ENCODE data around the gene ODAD3. TPM values are rescaled to one million over a fixed set of nuclear protein-coding genes. Genes with fewer than 3 reads are reported as not detected.

The ODAD3 gene
- total and polyA plus RNA-seq, 2 of the 13 experiments (the other 11 are each of a cell fraction or from before 2014, with no cell fraction given) = 0.04 to 0.08 TPM

DNA sequence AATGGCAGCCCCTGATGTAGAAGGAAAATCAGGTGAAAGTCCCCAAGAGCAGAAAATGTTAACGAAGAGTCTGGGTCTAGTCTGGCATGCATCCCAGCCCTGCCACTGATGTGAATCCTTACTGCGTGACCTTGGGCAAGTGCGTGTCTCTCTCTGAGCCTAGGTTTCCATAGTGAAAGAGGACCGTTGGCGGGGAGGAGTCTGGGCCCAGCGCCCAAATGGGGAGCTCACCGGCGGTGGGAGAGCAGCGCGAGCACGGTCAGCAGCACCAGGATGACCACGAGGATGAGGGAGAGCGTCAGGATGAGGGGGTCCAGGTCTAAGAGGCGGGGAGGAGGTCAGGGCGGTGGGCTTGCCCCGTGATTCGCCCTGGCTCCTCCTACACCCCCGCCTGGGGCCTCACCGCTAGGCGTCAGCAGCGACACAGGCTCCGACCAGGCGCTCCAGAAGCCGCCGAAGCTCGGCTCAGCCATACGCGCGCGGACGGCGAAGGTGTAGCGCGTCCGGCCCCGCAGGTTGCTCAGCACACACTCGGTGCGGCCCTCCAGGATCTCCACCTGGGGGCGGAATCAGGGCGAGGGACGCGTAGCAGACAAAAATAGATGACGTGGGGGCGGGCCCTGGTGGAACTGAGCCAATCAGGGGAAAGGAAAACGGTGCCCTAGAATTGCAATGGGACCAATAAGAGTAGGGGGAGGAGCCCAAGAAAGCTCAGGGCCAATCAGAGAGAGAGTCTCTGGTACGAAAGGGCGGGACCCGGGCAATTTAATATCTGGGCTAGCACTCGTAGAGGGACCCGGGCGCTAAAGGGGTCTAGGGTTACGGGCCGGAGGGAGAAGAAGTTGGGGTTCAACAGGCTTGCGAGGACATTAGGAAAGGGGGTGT is 54.0 kb downstream of the ODAD3 start (continued):
- TF ChIP-seq, protein P1, sequence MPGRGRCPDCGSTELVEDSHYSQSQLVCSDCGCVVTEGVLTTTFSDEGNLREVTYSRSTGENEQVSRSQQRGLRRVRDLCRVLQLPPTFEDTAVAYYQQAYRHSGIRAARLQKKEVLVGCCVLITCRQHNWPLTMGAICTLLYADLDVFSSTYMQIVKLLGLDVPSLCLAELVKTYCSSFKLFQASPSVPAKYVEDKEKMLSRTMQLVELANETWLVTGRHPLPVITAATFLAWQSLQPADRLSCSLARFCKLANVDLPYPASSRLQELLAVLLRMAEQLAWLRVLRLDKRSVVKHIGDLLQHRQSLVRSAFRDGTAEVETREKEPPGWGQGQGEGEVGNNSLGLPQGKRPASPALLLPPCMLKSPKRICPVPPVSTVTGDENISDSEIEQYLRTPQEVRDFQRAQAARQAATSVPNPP (CRISPR knock-in tag; IDR thresholded peaks at IDR 0.05) = no peak; the same call in 1 of the 2 replicates
- TF ChIP-seq REL (CRISPR knock-in tag; conservative IDR thresholded peaks at IDR 0.05) (peak; percentile 45; the same call in 1 of the 2 replicates), TBP (CRISPR knock-in tag; IDR thresholded peaks at IDR 0.05) (no peak), MAF1 (CRISPR knock-in tag; IDR thresholded peaks at IDR 0.05; ENCODE audit: borderline replicate concordance) (no peak), ZFY (CRISPR knock-in tag; IDR thresholded peaks at IDR 0.05) (peak; percentile 27; the same call in 1 of the 2 replicates), ZNF251 (CRISPR knock-in tag; IDR thresholded peaks at IDR 0.05) (no peak), ZNF556 (CRISPR knock-in tag; IDR thresholded peaks at IDR 0.05; ENCODE audit: borderline replicate concordance) (peak; percentile 86), MTF1 (CRISPR knock-in tag; IDR thresholded peaks at IDR 0.05) (no peak), ZNF816 (CRISPR knock-in tag; IDR thresholded peaks at IDR 0.05; ENCODE audit: borderline replicate concordance) (no peak), ZNF607 (CRISPR knock-in tag; IDR thresholded peaks at IDR 0.05; ENCODE audit: borderline replicate concordance) (0 out of 2 replicates have a peak, but pooled peaks have one; percentile 81), ZNF737 (CRISPR knock-in tag; IDR thresholded peaks at IDR 0.05; ENCODE audit: borderline replicate concordance) (no peak), HDAC2 (CRISPR knock-in tag; IDR thresholded peaks at IDR 0.05) (peak; percentile 37), MEF2D (CRISPR knock-in tag; IDR thresholded peaks at IDR 0.05) (peak; percentile 95), MYC (CRISPR knock-in tag; IDR thresholded peaks at IDR 0.05; ENCODE audit: borderline replicate concordance) (peak; percentile 62; the same call in 1 of the 2 replicates), NONO (IDR thresholded peaks at IDR 0.05) (no peak), NONO (CRISPR knock-in tag; conservative IDR thresholded peaks at IDR 0.05) (peak; percentile 78; the same call in 1 of the 2 replicates), ZSCAN22 (CRISPR knock-in tag; IDR thresholded peaks at IDR 0.05) (no peak), ATF7 (IDR thresholded peaks at IDR 0.05) (no peak), ATF7 (CRISPR knock-in tag; IDR thresholded peaks at IDR 0.05) (peak; percentile 61; the same call in 1 of the 2 replicates), ZNF33B (CRISPR knock-in tag; IDR thresholded peaks at IDR 0.05) (0 out of 2 replicates have a peak, but pooled peaks have one; percentile 75)
- TF ChIP-seq, protein P2, sequence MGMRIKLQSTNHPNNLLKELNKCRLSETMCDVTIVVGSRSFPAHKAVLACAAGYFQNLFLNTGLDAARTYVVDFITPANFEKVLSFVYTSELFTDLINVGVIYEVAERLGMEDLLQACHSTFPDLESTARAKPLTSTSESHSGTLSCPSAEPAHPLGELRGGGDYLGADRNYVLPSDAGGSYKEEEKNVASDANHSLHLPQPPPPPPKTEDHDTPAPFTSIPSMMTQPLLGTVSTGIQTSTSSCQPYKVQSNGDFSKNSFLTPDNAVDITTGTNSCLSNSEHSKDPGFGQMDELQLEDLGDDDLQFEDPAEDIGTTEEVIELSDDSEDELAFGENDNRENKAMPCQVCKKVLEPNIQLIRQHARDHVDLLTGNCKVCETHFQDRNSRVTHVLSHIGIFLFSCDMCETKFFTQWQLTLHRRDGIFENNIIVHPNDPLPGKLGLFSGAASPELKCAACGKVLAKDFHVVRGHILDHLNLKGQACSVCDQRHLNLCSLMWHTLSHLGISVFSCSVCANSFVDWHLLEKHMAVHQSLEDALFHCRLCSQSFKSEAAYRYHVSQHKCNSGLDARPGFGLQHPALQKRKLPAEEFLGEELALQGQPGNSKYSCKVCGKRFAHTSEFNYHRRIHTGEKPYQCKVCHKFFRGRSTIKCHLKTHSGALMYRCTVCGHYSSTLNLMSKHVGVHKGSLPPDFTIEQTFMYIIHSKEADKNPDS (CRISPR knock-in tag; IDR thresholded peaks at IDR 0.05) = 0 out of 2 replicates have a peak, but pooled peaks have one; percentile 43
- TF ChIP-seq, protein P3, sequence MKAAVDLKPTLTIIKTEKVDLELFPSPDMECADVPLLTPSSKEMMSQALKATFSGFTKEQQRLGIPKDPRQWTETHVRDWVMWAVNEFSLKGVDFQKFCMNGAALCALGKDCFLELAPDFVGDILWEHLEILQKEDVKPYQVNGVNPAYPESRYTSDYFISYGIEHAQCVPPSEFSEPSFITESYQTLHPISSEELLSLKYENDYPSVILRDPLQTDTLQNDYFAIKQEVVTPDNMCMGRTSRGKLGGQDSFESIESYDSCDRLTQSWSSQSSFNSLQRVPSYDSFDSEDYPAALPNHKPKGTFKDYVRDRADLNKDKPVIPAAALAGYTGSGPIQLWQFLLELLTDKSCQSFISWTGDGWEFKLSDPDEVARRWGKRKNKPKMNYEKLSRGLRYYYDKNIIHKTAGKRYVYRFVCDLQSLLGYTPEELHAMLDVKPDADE (CRISPR knock-in tag; IDR thresholded peaks at IDR 0.05) = no peak
- TF ChIP-seq, protein P4, sequence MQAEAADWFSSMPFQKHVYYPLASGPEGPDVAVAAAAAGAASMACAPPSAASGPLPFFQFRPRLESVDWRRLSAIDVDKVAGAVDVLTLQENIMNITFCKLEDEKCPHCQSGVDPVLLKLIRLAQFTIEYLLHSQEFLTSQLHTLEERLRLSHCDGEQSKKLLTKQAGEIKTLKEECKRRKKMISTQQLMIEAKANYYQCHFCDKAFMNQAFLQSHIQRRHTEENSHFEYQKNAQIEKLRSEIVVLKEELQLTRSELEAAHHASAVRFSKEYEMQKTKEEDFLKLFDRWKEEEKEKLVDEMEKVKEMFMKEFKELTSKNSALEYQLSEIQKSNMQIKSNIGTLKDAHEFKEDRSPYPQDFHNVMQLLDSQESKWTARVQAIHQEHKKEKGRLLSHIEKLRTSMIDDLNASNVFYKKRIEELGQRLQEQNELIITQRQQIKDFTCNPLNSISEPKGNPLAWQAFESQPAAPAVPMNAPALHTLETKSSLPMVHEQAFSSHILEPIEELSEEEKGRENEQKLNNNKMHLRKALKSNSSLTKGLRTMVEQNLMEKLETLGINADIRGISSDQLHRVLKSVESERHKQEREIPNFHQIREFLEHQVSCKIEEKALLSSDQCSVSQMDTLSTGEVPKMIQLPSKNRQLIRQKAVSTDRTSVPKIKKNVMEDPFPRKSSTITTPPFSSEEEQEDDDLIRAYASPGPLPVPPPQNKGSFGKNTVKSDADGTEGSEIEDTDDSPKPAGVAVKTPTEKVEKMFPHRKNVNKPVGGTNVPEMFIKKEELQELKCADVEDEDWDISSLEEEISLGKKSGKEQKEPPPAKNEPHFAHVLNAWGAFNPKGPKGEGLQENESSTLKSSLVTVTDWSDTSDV (CRISPR knock-in tag; IDR thresholded peaks at IDR 0.05) = no peak
